NT2/D1 (cell line): ENCODE results near the gene TREM2.

Experiments
- DNase-seq: peaks from one replicate; pipeline ENCODE4 v3.0.0-alpha.2; 2011; ENCODE audit warnings: low read depth, low spot score
- H3K27me3 ChIP-seq: 2 replicates; pipeline ENCODE4 v1.6.0; 2011; ENCODE audit warnings: mild to moderate bottlenecking; ENCODE audit not compliant: insufficient read length, insufficient read depth
- H3K36me3 ChIP-seq: 2 replicates; pipeline ENCODE4 v1.6.1; 2011; ENCODE audit warnings: mild to moderate bottlenecking, low read length, mixed read lengths; ENCODE audit not compliant: insufficient read depth, insufficient read length
- H3K4me1 ChIP-seq: 2 replicates; pipeline ENCODE4 v1.5.1; 2011; ENCODE audit not compliant: insufficient read depth, insufficient read length
- H3K4me3 ChIP-seq: 2 replicates; pipeline ENCODE4 v1.5.1; 2011; ENCODE audit warnings: low read depth; ENCODE audit not compliant: insufficient read length
- H3K9ac ChIP-seq: 2 replicates; pipeline ENCODE4 v1.6.0; 2011; ENCODE audit warnings: low read depth; ENCODE audit not compliant: insufficient read length
- H3K9me3 ChIP-seq: 2 replicates; pipeline ENCODE4 v1.5.1; 2011; ENCODE audit warnings: mild to moderate bottlenecking, low read length; ENCODE audit not compliant: insufficient read depth
- SUZ12 ChIP-seq: IDR thresholded peaks from 2 replicates; pipeline ENCODE4 v1.6.1; 2011; ENCODE audit not compliant: insufficient read length, insufficient read depth; ENCODE audit errors: extremely low read depth
- YY1 ChIP-seq: IDR thresholded peaks from 2 replicates; pipeline ENCODE4 v1.6.1; 2011; ENCODE audit not compliant: insufficient read length, insufficient read depth
- ZNF274 ChIP-seq: IDR thresholded peaks from 2 replicates; pipeline ENCODE4 v1.6.1; 2011; ENCODE audit warnings: mild to moderate bottlenecking, low read depth, low read length

Gene TREM2

GRCh38 chr6:41200296-41200900, 37.5 kb upstream of the TREM2 start:
- Histone ChIP-seq H3K4me3 (no peak overlapping the region), H3K9me3 (no peaks in the 10 kb centered on the region), H3K9ac (no peak overlapping the region), H3K27me3 (no peaks in the 10 kb centered on the region), H3K36me3 (no peaks in the 10 kb centered on the region), H3K4me1 (peaks cover 2% of the 10 kb centered on the region)
- DNase-seq, result no peak
- TF ChIP-seq YY1 (no peak), ZNF274 (no peak), SUZ12 (no peak)

GRCh38 chr6:41199552-41200246, 36.8 kb upstream of the TREM2 start:
- TF ChIP-seq YY1 (no peak), ZNF274 (no peak), SUZ12 (no peak)
- Histone ChIP-seq H3K36me3 (no peaks in the 10 kb centered on the region), H3K27me3 (no peaks in the 10 kb centered on the region), H3K9ac (no peak overlapping the region), H3K4me3 (no peak overlapping the region), H3K4me1 (peaks cover 2% of the 10 kb centered on the region), H3K9me3 (no peaks in the 10 kb centered on the region)
- no peak for DNase-seq

GRCh38 chr6:41197234-41197633, 34.3 kb upstream of the TREM2 start:
- Histone ChIP-seq H3K9me3 (no peaks in the 10 kb centered on the region), H3K27me3 (no peaks in the 10 kb centered on the region), H3K4me1 (peaks cover 2% of the 10 kb centered on the region), H3K4me3 (no peak overlapping the region), H3K9ac (no peak overlapping the region), H3K36me3 (no peaks in the 10 kb centered on the region)
- no peak for DNase-seq
- no peak for TF ChIP-seq SUZ12
- TF ChIP-seq YY1, result no peak
- no peak for TF ChIP-seq ZNF274

GRCh38 chr6:41194386-41194785, 31.5 kb upstream of the TREM2 start:
- Histone ChIP-seq H3K9me3 (peaks cover 13% of the 10 kb centered on the region; the same call in 1 of the 2 replicates), H3K36me3 (no peaks in the 10 kb centered on the region), H3K4me3 (no peak overlapping the region), H3K27me3 (no peaks in the 10 kb centered on the region), H3K4me1 (no peaks in the 10 kb centered on the region), H3K9ac (no peak overlapping the region)
- no peak for DNase-seq
- TF ChIP-seq SUZ12 (no peak), ZNF274 (no peak), YY1 (no peak)

- no peak for TF ChIP-seq YY1
- no peak for TF ChIP-seq ZNF274
- no peak for TF ChIP-seq SUZ12
- H3K27me3 ChIP-seq, result no peaks in the 10 kb centered on the region
- no peak overlapping the region for H3K9ac ChIP-seq
- H3K9me3 ChIP-seq, result peaks cover 16% of the 10 kb centered on the region; the same call in 1 of the 2 replicates
- no peaks in the 10 kb centered on the region for H3K36me3 ChIP-seq
- no peak for DNase-seq
- H3K4me1 ChIP-seq, result no peaks in the 10 kb centered on the region
- no peak overlapping the region for H3K4me3 ChIP-seq
Observed at GRCh38 chr6:41193884-41194283, 31.0 kb upstream of the TREM2 start.

- Histone ChIP-seq H3K36me3 (no peaks in the 10 kb centered on the region), H3K27me3 (no peaks in the 10 kb centered on the region), H3K9me3 (peaks cover 16% of the 10 kb centered on the region; the same call in 1 of the 2 replicates), H3K4me1 (no peaks in the 10 kb centered on the region), H3K4me3 (no peak overlapping the region), H3K9ac (no peak overlapping the region)
- DNase-seq, result no peak
- TF ChIP-seq ZNF274 (no peak), YY1 (no peak), SUZ12 (no peak)
Observed at GRCh38 chr6:41193171-41193734, 30.3 kb upstream of the TREM2 start.

- H3K27me3 ChIP-seq, result no peaks in the 10 kb centered on the region
- H3K36me3 ChIP-seq, result no peaks in the 10 kb centered on the region
- H3K4me1 ChIP-seq, result no peaks in the 10 kb centered on the region
- DNase-seq, result peak; percentile 35
- no peak overlapping the region for H3K9ac ChIP-seq
- peaks cover 16% of the 10 kb centered on the region; the same call in 1 of the 2 replicates for H3K9me3 ChIP-seq
- no peak overlapping the region for H3K4me3 ChIP-seq
- TF ChIP-seq YY1 (no peak), ZNF274 (no peak), SUZ12 (no peak)
Observed at GRCh38 chr6:41191569-41191968, 28.7 kb upstream of the TREM2 start.
